Measurements from ENCODE around the gene FAM171A1.

DNA sequence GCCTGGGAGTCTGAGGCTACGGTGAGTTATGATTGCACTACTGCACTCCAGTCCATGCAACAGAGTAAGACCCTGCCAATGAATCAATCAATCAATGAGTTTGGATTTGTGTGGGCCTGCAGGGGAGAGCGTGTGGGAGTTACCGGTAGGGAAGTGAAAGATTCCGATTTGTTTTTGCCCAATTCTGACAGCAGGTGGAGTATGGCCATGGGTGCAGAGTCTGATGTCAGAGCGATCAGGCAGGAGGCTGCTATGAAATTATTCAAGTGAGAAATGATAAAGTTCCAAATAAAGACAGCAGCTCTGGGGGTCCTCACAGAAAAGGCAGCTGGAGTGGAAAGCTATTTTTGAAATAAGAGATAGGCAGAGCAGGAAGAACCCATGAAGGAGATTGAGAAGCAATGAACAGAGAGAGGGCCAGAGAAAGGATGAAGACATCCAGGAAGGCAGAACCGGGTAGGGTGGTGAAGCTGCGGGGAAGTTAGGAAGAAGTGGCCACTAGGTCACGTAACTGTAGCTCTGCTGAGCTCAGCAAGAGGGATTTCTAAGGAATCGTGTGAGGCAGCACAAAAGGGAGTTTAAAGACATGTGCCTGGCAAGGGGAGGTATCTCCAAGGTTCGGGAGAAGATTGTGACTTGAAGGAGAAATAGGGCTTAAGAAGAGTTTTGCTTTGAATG, 108.9 kb downstream of the FAM171A1 start:
- TF ChIP-seq POLR2AphosphoS5 (IDR thresholded peaks at IDR 0.05; ENCODE audit: low read depth, low read length): no peak
- TF ChIP-seq POLR2A (IDR thresholded peaks at IDR 0.05; ENCODE audit: low read depth, low read length): no peak
- TF ChIP-seq PAX5 (IDR thresholded peaks at IDR 0.05; ENCODE audit: insufficient read depth, low read length, severe bottlenecking): no peak

Data from GM12891 (cell line).